Ovary (tissue), 3 donors: ENCODE results near the gene CEMIP.

Experiments used
- EP300 ChIP-seq: sonication (generic); formaldehyde crosslinking; IDR thresholded peaks from one replicate; pipeline ENCODE4 v1.6.1; 2017; ENCODE audit warnings: antibody characterized with exemption
- POLR2A ChIP-seq: fragments of 450-650 bp; IDR thresholded peaks from one replicate; pipeline ENCODE4 v1.6.1; 2017; ENCODE audit warnings: antibody characterized with exemption, mild to moderate bottlenecking, moderate library complexity
- TF ChIP-seq, protein P1 (sequence below), 3 donors: fragments of 450-650 bp in 2 of 3; fragments of 200-600 bp in 1 of 3; IDR thresholded peaks; one replicate each; pipeline versions ENCODE4 v1.5.1 to v1.8.0; 2016 to 2022; ENCODE audit warnings: antibody characterized with exemption in 3 of 3, mild to moderate bottlenecking in 1 of 3
- donor health status: DM: no; HTN: no; CAD: no.

DNA sequence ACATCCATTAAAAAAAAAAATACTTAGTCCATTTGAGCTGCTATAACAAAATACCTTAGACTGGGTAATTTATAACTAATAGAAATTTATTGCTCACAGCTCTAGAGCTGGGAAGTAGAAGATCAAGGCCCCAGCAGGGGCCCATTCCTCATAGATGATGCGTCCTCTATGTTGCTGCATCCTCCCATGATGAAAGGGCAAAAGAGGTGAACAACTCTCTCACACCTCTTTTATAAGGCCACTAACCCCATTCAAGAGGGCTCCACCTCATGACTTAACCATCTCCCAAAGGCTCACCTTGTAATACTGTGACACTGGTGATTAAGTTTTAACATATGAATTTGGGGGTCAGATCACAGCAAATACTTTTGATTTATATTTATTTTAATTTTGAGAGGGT is 218.5 kb downstream of the CEMIP start:
- TF ChIP-seq, protein P1, sequence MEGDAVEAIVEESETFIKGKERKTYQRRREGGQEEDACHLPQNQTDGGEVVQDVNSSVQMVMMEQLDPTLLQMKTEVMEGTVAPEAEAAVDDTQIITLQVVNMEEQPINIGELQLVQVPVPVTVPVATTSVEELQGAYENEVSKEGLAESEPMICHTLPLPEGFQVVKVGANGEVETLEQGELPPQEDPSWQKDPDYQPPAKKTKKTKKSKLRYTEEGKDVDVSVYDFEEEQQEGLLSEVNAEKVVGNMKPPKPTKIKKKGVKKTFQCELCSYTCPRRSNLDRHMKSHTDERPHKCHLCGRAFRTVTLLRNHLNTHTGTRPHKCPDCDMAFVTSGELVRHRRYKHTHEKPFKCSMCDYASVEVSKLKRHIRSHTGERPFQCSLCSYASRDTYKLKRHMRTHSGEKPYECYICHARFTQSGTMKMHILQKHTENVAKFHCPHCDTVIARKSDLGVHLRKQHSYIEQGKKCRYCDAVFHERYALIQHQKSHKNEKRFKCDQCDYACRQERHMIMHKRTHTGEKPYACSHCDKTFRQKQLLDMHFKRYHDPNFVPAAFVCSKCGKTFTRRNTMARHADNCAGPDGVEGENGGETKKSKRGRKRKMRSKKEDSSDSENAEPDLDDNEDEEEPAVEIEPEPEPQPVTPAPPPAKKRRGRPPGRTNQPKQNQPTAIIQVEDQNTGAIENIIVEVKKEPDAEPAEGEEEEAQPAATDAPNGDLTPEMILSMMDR (IDR thresholded peaks at IDR 0.05): no peak
- TF ChIP-seq EP300: no peak
- no peak for TF ChIP-seq POLR2A
